ENCODE data around the gene ZFAND2B. TPM values are rescaled to one million over a fixed set of nuclear protein-coding genes. Genes with fewer than 3 reads are reported as not detected.

The ZFAND2B gene
- polyA plus RNA-seq, 1 donor (not counting 4 experiments of a cell fraction or from before 2014, with no cell fraction given) = 23.2 TPM

- dilution Hi-C loops (cut with MboI; ENCODE audit: extremely low pct_ligation_motif_present, low sequenced_read_pairs) = no loop called here
- Histone ChIP-seq H3K4me1 (ENCODE audit: control insufficient read depth, extremely low read depth, insufficient read depth, low read length) (peaks cover 14% of the 10 kb centered on the region), H3K36me3 (ENCODE audit: control insufficient read depth in 2 of 2, extremely low read depth in 1 of 2, insufficient read depth in 2 of 2, low read length in 2 of 2) (peaks cover 21 to 29% of the 10 kb centered on the region in 2 experiments), H3K4me3 (ENCODE audit: control insufficient read depth in 2 of 3, extremely low read depth in 1 of 3, insufficient read depth in 2 of 3, low read depth in 1 of 3, low read length in 3 of 3) (no peak overlapping the region), H3K27ac (ENCODE audit: control insufficient read depth, insufficient read depth, low read length) (no peak overlapping the region), H3K9me1 (ENCODE audit: control insufficient read depth, extremely low read depth, insufficient read depth, low read length) (peaks cover 2% of the 10 kb centered on the region), H3K9me3 (ENCODE audit: control insufficient read depth, low read depth, low read length) (no peaks in the 10 kb centered on the region), H2AFZ (ENCODE audit: control insufficient read depth, low read length) (no peak overlapping the region), H4K20me1 (ENCODE audit: control insufficient read depth, extremely low read depth, insufficient read depth, low read length) (no peaks in the 10 kb centered on the region), H3K9ac (ENCODE audit: control insufficient read depth, extremely low read depth, insufficient read depth, low read length) (no peak overlapping the region), H3K4me2 (ENCODE audit: control insufficient read depth, extremely low read depth, insufficient read depth, low read depth, low read length) (no peak overlapping the region), H3K27me3 (ENCODE audit: control insufficient read depth, extremely low read depth, insufficient read depth, low read length) (no peaks in the 10 kb centered on the region), H3K79me2 (ENCODE audit: control insufficient read depth, insufficient read depth, low read length) (peaks cover 16% of the 10 kb centered on the region)
- DNase-seq (ENCODE audit: low read depth, low spot score) (no peak), FAIRE-seq (no peak)
- no peak for TF ChIP-seq EZH2 (IDR thresholded peaks at IDR 0.05; ENCODE audit: low read length)
- TF ChIP-seq, protein P1, sequence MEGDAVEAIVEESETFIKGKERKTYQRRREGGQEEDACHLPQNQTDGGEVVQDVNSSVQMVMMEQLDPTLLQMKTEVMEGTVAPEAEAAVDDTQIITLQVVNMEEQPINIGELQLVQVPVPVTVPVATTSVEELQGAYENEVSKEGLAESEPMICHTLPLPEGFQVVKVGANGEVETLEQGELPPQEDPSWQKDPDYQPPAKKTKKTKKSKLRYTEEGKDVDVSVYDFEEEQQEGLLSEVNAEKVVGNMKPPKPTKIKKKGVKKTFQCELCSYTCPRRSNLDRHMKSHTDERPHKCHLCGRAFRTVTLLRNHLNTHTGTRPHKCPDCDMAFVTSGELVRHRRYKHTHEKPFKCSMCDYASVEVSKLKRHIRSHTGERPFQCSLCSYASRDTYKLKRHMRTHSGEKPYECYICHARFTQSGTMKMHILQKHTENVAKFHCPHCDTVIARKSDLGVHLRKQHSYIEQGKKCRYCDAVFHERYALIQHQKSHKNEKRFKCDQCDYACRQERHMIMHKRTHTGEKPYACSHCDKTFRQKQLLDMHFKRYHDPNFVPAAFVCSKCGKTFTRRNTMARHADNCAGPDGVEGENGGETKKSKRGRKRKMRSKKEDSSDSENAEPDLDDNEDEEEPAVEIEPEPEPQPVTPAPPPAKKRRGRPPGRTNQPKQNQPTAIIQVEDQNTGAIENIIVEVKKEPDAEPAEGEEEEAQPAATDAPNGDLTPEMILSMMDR (optimal IDR thresholded peaks at IDR 0.05 in 1 of 3, IDR thresholded peaks at IDR 0.05 in 1 of 3, conservative IDR thresholded peaks at IDR 0.05 in 1 of 3; ENCODE audit: extremely low read depth in 1 of 3, insufficient read depth in 2 of 3, low read length in 3 of 3) = no peak
These were observed 25.6 kb upstream of the ZFAND2B start for GRCh38 chr2:219180961-219181360.

DNA sequence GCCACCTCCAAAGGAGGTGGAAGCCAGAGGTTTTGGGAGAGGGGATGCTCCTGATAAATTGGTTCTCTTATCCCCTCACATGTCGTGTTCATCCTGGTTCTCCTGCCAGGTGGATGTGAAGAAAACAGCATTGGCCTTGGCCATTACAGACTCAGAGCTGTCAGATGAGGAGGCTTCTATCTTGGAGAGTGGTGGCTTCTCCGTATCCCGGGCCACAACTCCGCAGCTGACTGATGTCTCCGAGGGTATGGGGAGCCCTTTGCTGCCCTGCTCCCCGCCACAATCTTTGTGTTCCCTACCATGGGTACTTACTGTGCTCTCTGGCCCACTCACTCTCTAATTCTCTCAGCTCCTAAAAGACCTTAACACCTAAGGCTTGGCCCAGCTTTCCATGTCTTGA, 25.1 kb upstream of the ZFAND2B start:
- Histone ChIP-seq H3K27ac (ENCODE audit: control insufficient read depth, insufficient read depth, low read length) (no peak overlapping the region), H3K4me3 (ENCODE audit: control insufficient read depth in 2 of 3, extremely low read depth in 1 of 3, insufficient read depth in 2 of 3, low read depth in 1 of 3, low read length in 3 of 3) (no peak overlapping the region), H3K27me3 (ENCODE audit: control insufficient read depth, extremely low read depth, insufficient read depth, low read length) (no peaks in the 10 kb centered on the region), H3K9ac (ENCODE audit: control insufficient read depth, extremely low read depth, insufficient read depth, low read length) (no peak overlapping the region), H4K20me1 (ENCODE audit: control insufficient read depth, extremely low read depth, insufficient read depth, low read length) (no peaks in the 10 kb centered on the region), H2AFZ (ENCODE audit: control insufficient read depth, low read length) (no peak overlapping the region), H3K9me1 (ENCODE audit: control insufficient read depth, extremely low read depth, insufficient read depth, low read length) (peaks cover 2% of the 10 kb centered on the region), H3K9me3 (ENCODE audit: control insufficient read depth, low read depth, low read length) (no peaks in the 10 kb centered on the region), H3K36me3 (ENCODE audit: control insufficient read depth in 2 of 2, extremely low read depth in 1 of 2, insufficient read depth in 2 of 2, low read length in 2 of 2) (peaks cover 21 to 29% of the 10 kb centered on the region in 2 experiments), H3K79me2 (ENCODE audit: control insufficient read depth, insufficient read depth, low read length) (peaks cover 11% of the 10 kb centered on the region), H3K4me1 (ENCODE audit: control insufficient read depth, extremely low read depth, insufficient read depth, low read length) (peaks cover 12% of the 10 kb centered on the region), H3K4me2 (ENCODE audit: control insufficient read depth, extremely low read depth, insufficient read depth, low read depth, low read length) (no peak overlapping the region)
- dilution Hi-C loops (cut with MboI; ENCODE audit: extremely low pct_ligation_motif_present, low sequenced_read_pairs) = no loop called here
- FAIRE-seq = no peak
- TF ChIP-seq, protein P1 (optimal IDR thresholded peaks at IDR 0.05 in 1 of 3, IDR thresholded peaks at IDR 0.05 in 1 of 3, conservative IDR thresholded peaks at IDR 0.05 in 1 of 3; ENCODE audit: extremely low read depth in 1 of 3, insufficient read depth in 2 of 3, low read length in 3 of 3) = no peak
- no peak for TF ChIP-seq EZH2 (IDR thresholded peaks at IDR 0.05; ENCODE audit: low read length)
- no peak for DNase-seq (ENCODE audit: low read depth, low spot score)
